Measurements from ENCODE around the gene P2RY12. TPM values are rescaled to one million over a fixed set of nuclear protein-coding genes. Genes with fewer than 3 reads are reported as not detected.

P2RY12 gene
- total RNA-seq, 1 experiment from 2014 or later: not detected

GRCh38 chr3:151314137-151314536 is 70.4 kb downstream of the P2RY12 start:
- Histone ChIP-seq H2AFZ (ENCODE audit: low read length) (no peak overlapping the region), H3K9ac (ENCODE audit: low read length) (no peak overlapping the region), H3K27me3 (ENCODE audit: low read length) (no peaks in the 10 kb centered on the region), H3K4me2 (ENCODE audit: low read length) (peak overlapping the region; percentile 89), H3K36me3 (ENCODE audit: low read depth, low read length) (no peaks in the 10 kb centered on the region), H3K9me2 (replicated peaks; ENCODE audit: low read length) (no peaks in the 10 kb centered on the region), H3K79me2 (ENCODE audit: low read length) (peaks cover 73% of the 10 kb centered on the region), H3K9me3 (ENCODE audit: low read length) (no peaks in the 10 kb centered on the region), H3K4me3 (ENCODE audit: low read length) (peak overlapping the region; percentile 72), H3K4me1 (ENCODE audit: insufficient read depth, low read length) (peaks cover 61% of the 10 kb centered on the region), H3F3A (ENCODE audit: low read length, unreplicated experiment) (peaks cover 6% of the 10 kb centered on the region), H3K27ac (ENCODE audit: low read length) (no peak overlapping the region), H4K20me1 (ENCODE audit: low read length) (no peaks in the 10 kb centered on the region)
- ATAC-seq: no peak
- CTCF ChIA-PET: no interaction called here
- intact Hi-C loops (cut with micrococcal nuclease): no loop called here
- no peak for DNase-seq
- no peak for TF ChIP-seq EZH2phosphoT487 (IDR thresholded peaks at IDR 0.05; ENCODE audit: borderline replicate concordance, low read length)
- TF ChIP-seq EZH2 (IDR thresholded peaks at IDR 0.05; ENCODE audit: low read length, unreplicated experiment): no peak
- TF ChIP-seq, protein P1, sequence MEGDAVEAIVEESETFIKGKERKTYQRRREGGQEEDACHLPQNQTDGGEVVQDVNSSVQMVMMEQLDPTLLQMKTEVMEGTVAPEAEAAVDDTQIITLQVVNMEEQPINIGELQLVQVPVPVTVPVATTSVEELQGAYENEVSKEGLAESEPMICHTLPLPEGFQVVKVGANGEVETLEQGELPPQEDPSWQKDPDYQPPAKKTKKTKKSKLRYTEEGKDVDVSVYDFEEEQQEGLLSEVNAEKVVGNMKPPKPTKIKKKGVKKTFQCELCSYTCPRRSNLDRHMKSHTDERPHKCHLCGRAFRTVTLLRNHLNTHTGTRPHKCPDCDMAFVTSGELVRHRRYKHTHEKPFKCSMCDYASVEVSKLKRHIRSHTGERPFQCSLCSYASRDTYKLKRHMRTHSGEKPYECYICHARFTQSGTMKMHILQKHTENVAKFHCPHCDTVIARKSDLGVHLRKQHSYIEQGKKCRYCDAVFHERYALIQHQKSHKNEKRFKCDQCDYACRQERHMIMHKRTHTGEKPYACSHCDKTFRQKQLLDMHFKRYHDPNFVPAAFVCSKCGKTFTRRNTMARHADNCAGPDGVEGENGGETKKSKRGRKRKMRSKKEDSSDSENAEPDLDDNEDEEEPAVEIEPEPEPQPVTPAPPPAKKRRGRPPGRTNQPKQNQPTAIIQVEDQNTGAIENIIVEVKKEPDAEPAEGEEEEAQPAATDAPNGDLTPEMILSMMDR (conservative IDR thresholded peaks at IDR 0.05; ENCODE audit: low read depth, low read length): no peak
- POLR2A ChIA-PET (ENCODE audit: unreplicated experiment): no interaction called here
- BruUV-seq (replicated peaks): no TSS peak

DNA sequence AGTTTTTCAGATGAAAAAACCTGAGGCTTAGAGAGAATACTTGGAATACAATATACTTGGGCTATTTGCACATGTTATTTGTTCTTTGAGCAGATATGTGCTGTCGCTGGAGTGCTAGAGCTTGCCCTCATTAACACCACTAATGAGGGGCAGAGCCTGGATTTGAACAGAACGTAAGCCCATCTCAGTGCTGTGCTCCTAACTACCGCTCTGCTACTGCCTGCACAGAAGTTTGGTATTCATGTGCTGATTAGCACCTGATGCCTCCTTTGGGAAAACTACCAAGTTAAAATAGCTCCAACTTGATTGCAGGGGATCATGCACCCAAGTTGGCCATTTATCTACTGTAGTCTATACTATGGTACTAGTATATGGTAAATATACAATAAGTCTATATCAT is 71.6 kb downstream of the P2RY12 start:
- Histone ChIP-seq H3K4me1 (ENCODE audit: insufficient read depth, low read length) (peaks cover 61% of the 10 kb centered on the region), H2AFZ (ENCODE audit: low read length) (no peak overlapping the region), H3K9ac (ENCODE audit: low read length) (no peak overlapping the region), H3K9me2 (replicated peaks; ENCODE audit: low read length) (no peaks in the 10 kb centered on the region), H3K9me3 (ENCODE audit: low read length) (no peaks in the 10 kb centered on the region), H3K27me3 (ENCODE audit: low read length) (no peaks in the 10 kb centered on the region), H4K20me1 (ENCODE audit: low read length) (no peaks in the 10 kb centered on the region), H3K79me2 (ENCODE audit: low read length) (peaks cover 83% of the 10 kb centered on the region), H3K4me3 (ENCODE audit: low read length) (no peak overlapping the region), H3K4me2 (ENCODE audit: low read length) (no peak overlapping the region), H3K27ac (ENCODE audit: low read length) (no peak overlapping the region), H3K36me3 (ENCODE audit: low read depth, low read length) (no peaks in the 10 kb centered on the region), H3F3A (ENCODE audit: low read length, unreplicated experiment) (no peaks in the 10 kb centered on the region)
- BruUV-seq (replicated peaks): no TSS peak
- POLR2A ChIA-PET (ENCODE audit: unreplicated experiment): no interaction called here
- intact Hi-C loops (cut with micrococcal nuclease): no loop called here
- TF ChIP-seq, protein P1 (conservative IDR thresholded peaks at IDR 0.05; ENCODE audit: low read depth, low read length): no peak
- TF ChIP-seq EZH2 (IDR thresholded peaks at IDR 0.05; ENCODE audit: low read length, unreplicated experiment) (no peak), EZH2phosphoT487 (IDR thresholded peaks at IDR 0.05; ENCODE audit: borderline replicate concordance, low read length) (no peak)
- DNase-seq (no peak), ATAC-seq (no peak)
- CTCF ChIA-PET: no interaction called here

- Histone ChIP-seq H2AFZ (ENCODE audit: low read length) (no peak overlapping the region), H3K36me3 (ENCODE audit: low read depth, low read length) (no peaks in the 10 kb centered on the region), H4K20me1 (ENCODE audit: low read length) (no peaks in the 10 kb centered on the region), H3K9ac (ENCODE audit: low read length) (no peak overlapping the region), H3K4me2 (ENCODE audit: low read length) (no peak overlapping the region), H3K27ac (ENCODE audit: low read length) (no peak overlapping the region), H3K27me3 (ENCODE audit: low read length) (no peaks in the 10 kb centered on the region), H3K9me2 (replicated peaks; ENCODE audit: low read length) (no peaks in the 10 kb centered on the region), H3K4me1 (ENCODE audit: insufficient read depth, low read length) (peaks cover 58% of the 10 kb centered on the region), H3K79me2 (ENCODE audit: low read length) (peaks cover 79% of the 10 kb centered on the region), H3K9me3 (ENCODE audit: low read length) (no peaks in the 10 kb centered on the region), H3F3A (ENCODE audit: low read length, unreplicated experiment) (peaks cover 20% of the 10 kb centered on the region), H3K4me3 (ENCODE audit: low read length) (no peak overlapping the region)
- ATAC-seq: no peak
- POLR2A ChIA-PET (ENCODE audit: unreplicated experiment): no interaction called here
- DNase-seq: no peak
- BruUV-seq (replicated peaks): no TSS peak
- intact Hi-C loops (cut with micrococcal nuclease): no loop called here
- TF ChIP-seq EZH2phosphoT487 (IDR thresholded peaks at IDR 0.05; ENCODE audit: borderline replicate concordance, low read length): no peak
- TF ChIP-seq, protein P1 (conservative IDR thresholded peaks at IDR 0.05; ENCODE audit: low read depth, low read length): no peak
- CTCF ChIA-PET: no interaction called here
Observed at GRCh38 chr3:151309566-151309965, 75.0 kb downstream of the P2RY12 start.
